ENCODE measurements around the gene ABR. TPM values are rescaled to one million over a fixed set of nuclear protein-coding genes. Genes with fewer than 3 reads are reported as not detected.

ABR gene
- total and polyA plus RNA-seq, 2 of the 8 experiments (the other 6 are each of a cell fraction or from before 2014, with no cell fraction given): 44.8 to 47.2 TPM

GRCh38 chr17:986322-986929 lies 193.4 kb downstream of the ABR start (continued):
- TF ChIP-seq ASH2L (IDR thresholded peaks at IDR 0.05; ENCODE audit: low read length): no peak
